ENCODE measurements around the gene COL26A1. TPM values are rescaled to one million over a fixed set of nuclear protein-coding genes. Genes with fewer than 3 reads are reported as not detected.
"Not testable (repeated sequence)": the region's sequence is repeated elsewhere in the genome, so short reads cannot be mapped to it uniquely, and the experiment has no call there.

The COL26A1 gene
- polyA plus RNA-seq, 1 experiment = 0.48 TPM

GRCh38 chr7:101432316-101432715 lies 69.6 kb downstream of the COL26A1 start:
- Histone ChIP-seq H3K4me3 (ENCODE audit: low read depth, low read length) (no peak overlapping the region), H3K36me3 (ENCODE audit: control insufficient read depth, insufficient read depth, low read length) (no peaks in the 10 kb centered on the region), H3K27me3 (ENCODE audit: control insufficient read depth, insufficient read depth, low read length) (peaks cover 22% of the 10 kb centered on the region)
- ChIA-PET CTCF (no interaction called here), POLR2A (no interaction called here)
- TF ChIP-seq CTCF (IDR thresholded peaks at IDR 0.05; ENCODE audit: insufficient read depth, low read depth, low read length) = no peak
- DNase-seq (ENCODE audit: low read depth) = no peak

- POLR2A ChIA-PET = no interaction called here
- CTCF ChIA-PET = no interaction called here
- Histone ChIP-seq H3K36me3 (ENCODE audit: control insufficient read depth, insufficient read depth, low read length) (no peaks in the 10 kb centered on the region), H3K27me3 (ENCODE audit: control insufficient read depth, insufficient read depth, low read length) (peaks cover 22% of the 10 kb centered on the region), H3K4me3 (ENCODE audit: low read depth, low read length) (no peak overlapping the region)
- DNase-seq (ENCODE audit: low read depth) = no peak
- no peak for TF ChIP-seq CTCF (IDR thresholded peaks at IDR 0.05; ENCODE audit: insufficient read depth, low read depth, low read length)
These were observed 71.0 kb downstream of the COL26A1 start for GRCh38 chr7:101433688-101434087.

- H3K36me3 ChIP-seq (ENCODE audit: control insufficient read depth, insufficient read depth, low read length); DNase-seq (ENCODE audit: low read depth); H3K4me3 ChIP-seq (ENCODE audit: low read depth, low read length); CTCF ChIA-PET; POLR2A ChIA-PET: not testable (repeated sequence)
- H3K27me3 ChIP-seq (ENCODE audit: control insufficient read depth, insufficient read depth, low read length) = peaks cover 22% of the 10 kb centered on the region
These were observed 71.5 kb downstream of the COL26A1 start for GRCh38 chr7:101434155-101434554.

- H3K36me3 ChIP-seq (ENCODE audit: control insufficient read depth, insufficient read depth, low read length) = no peaks in the 10 kb centered on the region
- TF ChIP-seq CTCF (IDR thresholded peaks at IDR 0.05; ENCODE audit: insufficient read depth, low read depth, low read length) = no peak
- CTCF ChIA-PET = interaction anchor here (0.9 kb wide), 1 partner anchor 114 kb away, joined by 3 read pairs; the partner anchor contains the start of gene IFT22
- POLR2A ChIA-PET = no interaction called here
- no peak overlapping the region for H3K4me3 ChIP-seq (ENCODE audit: low read depth, low read length)
- peaks cover 22% of the 10 kb centered on the region for H3K27me3 ChIP-seq (ENCODE audit: control insufficient read depth, insufficient read depth, low read length)
- DNase-seq (ENCODE audit: low read depth) = no peak
These were observed 73.0 kb downstream of the COL26A1 start for GRCh38 chr7:101435461-101436220.

- no peak for DNase-seq (ENCODE audit: low read depth)
These were observed 73.6 kb downstream of the COL26A1 start for GRCh38 chr7:101436221-101436735.

More at GRCh38 chr7:101436221-101436735, 73.6 kb downstream of the COL26A1 start:
- TF ChIP-seq CTCF (IDR thresholded peaks at IDR 0.05; ENCODE audit: insufficient read depth, low read depth, low read length) = no peak
- POLR2A ChIA-PET = no interaction called here
- no peaks in the 10 kb centered on the region for H3K36me3 ChIP-seq (ENCODE audit: control insufficient read depth, insufficient read depth, low read length)
- CTCF ChIA-PET = interaction anchor here (0.9 to 2.5 kb wide), 3 partner anchors 25 to 114 kb away, joined by 3 to 12 read pairs (median 5); partner anchors contain the start of gene IFT22
- peaks cover 21% of the 10 kb centered on the region for H3K27me3 ChIP-seq (ENCODE audit: control insufficient read depth, insufficient read depth, low read length)
- no peak overlapping the region for H3K4me3 ChIP-seq (ENCODE audit: low read depth, low read length)

All from BJ (cell line).